MCF 10A (cell line): ENCODE data around the gene ACOT7. TPM values are rescaled to one million over a fixed set of nuclear protein-coding genes. Genes with fewer than 3 reads are reported as not detected.

Experiments
- BruUV-seq: library from RNA; stranded (reverse); fragments of 400-500 nt; replicated peaks from 2 replicates; lab custom pipeline; 2021; lab: Mats Ljungman, UMichigan
- CTCF ChIA-PET: fragments of 300-600 bp; sonication (Branson Sonifier 250); formaldehyde crosslinking; extraction: SDS; loops from one replicate; lab custom pipeline; 2021; ENCODE audit warnings: antibody characterized with exemption, inconsistent platforms; lab: Yijun Ruan, JAX
- POLR2A ChIA-PET: fragments of 300-600, 350-650 bp; sonication (Branson Sonifier 250); formaldehyde crosslinking; extraction: SDS; loops from one replicate; lab custom pipeline; 2020; ENCODE audit warnings: antibody characterized with exemption, inconsistent platforms; lab: Yijun Ruan, JAX
- DNase-seq: peaks from one replicate; pipeline ENCODE4 v3.0.0-alpha.2; 2018; ENCODE audit not compliant: unreplicated experiment
- H3K27ac Mint-ChIP-seq: one replicate; pipeline ENCODE4 v1.8.0; 2022; ENCODE audit warnings: mild to moderate bottlenecking, low read depth, mixed read lengths; ENCODE audit not compliant: unreplicated experiment
- H3K27me3 Mint-ChIP-seq: one replicate; pipeline ENCODE4 v1.8.0; 2022; ENCODE audit warnings: mixed read lengths; ENCODE audit not compliant: insufficient read depth, unreplicated experiment
- H3K36me3 Mint-ChIP-seq: one replicate; pipeline ENCODE4 v1.8.0; 2022; ENCODE audit warnings: mild to moderate bottlenecking, moderate library complexity, mixed read lengths; ENCODE audit not compliant: insufficient read depth, unreplicated experiment
- H3K4me1 Mint-ChIP-seq: one replicate; pipeline ENCODE4 v1.8.0; 2022; ENCODE audit warnings: mixed read lengths; ENCODE audit not compliant: insufficient read depth, unreplicated experiment
- H3K4me3 Mint-ChIP-seq: one replicate; pipeline ENCODE4 v1.8.0; 2022; ENCODE audit warnings: mild to moderate bottlenecking, moderate library complexity, mixed read lengths; ENCODE audit not compliant: unreplicated experiment
- H3K9me3 Mint-ChIP-seq: one replicate; pipeline ENCODE4 v1.8.0; 2022; ENCODE audit warnings: mixed read lengths; ENCODE audit not compliant: unreplicated experiment
- CTCF ChIP-seq: fragments of 200-600 bp; IDR thresholded peaks from one replicate; pipeline ENCODE4 v1.8.0; 2022; ENCODE audit warnings: antibody characterized with exemption, mild to moderate bottlenecking; ENCODE audit not compliant: unreplicated experiment
- intact Hi-C: fragments of 100-400 bp; cut with micrococcal nuclease; formaldehyde crosslinking; loops from 2 replicates; pipeline ENCODE4 v1.14.1; 2022
- total RNA-seq: library from RNA; stranded (reverse); gene quantifications from 2 replicates; pipeline ENCODE4 v1.2.3, GENCODE V29; 2022

Gene ACOT7
- total RNA-seq, 1 experiment from 2014 or later: 117 TPM

DNA sequence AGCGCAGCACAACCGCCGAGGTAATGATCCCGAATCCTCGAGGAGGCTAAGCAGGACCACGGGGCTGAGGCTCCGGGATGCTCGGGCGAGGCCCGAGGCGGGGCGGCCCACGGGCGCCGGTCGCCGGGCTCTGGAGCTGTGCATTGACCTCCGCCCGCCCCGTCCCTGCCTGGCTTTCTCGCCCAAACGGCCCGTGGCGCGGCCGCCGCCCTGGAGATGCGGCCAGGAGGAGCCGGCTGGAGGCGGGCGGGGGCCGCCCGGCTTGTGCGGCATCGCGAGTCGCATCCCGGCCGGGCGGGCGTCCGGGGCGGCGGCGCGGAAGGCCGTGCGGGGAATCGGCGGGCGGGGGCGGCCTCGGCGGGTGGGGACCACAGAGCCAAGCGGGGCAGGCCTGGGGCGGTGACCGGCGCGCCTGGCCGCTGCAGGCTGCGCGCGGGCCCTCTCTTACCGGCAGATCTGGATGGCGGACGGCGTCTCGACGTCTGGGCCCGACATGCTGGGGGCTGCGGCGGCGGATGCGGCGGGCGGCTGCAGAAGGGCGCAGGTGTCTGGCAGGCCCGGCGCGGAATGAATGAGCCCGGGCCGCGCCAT lies 663 bp downstream of the ACOT7 start:
- Mint-ChIP-seq H3K36me3 (no peaks in the 10 kb centered on the region), H3K27ac (peak overlapping the region; percentile 67), H3K9me3 (no peaks in the 10 kb centered on the region), H3K27me3 (no peaks in the 10 kb centered on the region), H3K4me1 (no peaks in the 10 kb centered on the region), H3K4me3 (peak overlapping the region; percentile 75)
- no TSS peak for BruUV-seq
- ChIA-PET CTCF (interaction anchor here (0.7 to 6.7 kb wide), 9 partner anchors 11 to 146 kb away, joined by 3 to 59 read pairs (median 4); no protein-coding TSS in a partner anchor), POLR2A (interaction anchor here (0.7 to 5.6 kb wide), 11 partner anchors 8 to 205 kb away, joined by 3 to 38 read pairs (median 5); no protein-coding TSS in a partner anchor)
- no peak for DNase-seq
- no peak for TF ChIP-seq CTCF
- intact Hi-C loops: no loop called here

DNA sequence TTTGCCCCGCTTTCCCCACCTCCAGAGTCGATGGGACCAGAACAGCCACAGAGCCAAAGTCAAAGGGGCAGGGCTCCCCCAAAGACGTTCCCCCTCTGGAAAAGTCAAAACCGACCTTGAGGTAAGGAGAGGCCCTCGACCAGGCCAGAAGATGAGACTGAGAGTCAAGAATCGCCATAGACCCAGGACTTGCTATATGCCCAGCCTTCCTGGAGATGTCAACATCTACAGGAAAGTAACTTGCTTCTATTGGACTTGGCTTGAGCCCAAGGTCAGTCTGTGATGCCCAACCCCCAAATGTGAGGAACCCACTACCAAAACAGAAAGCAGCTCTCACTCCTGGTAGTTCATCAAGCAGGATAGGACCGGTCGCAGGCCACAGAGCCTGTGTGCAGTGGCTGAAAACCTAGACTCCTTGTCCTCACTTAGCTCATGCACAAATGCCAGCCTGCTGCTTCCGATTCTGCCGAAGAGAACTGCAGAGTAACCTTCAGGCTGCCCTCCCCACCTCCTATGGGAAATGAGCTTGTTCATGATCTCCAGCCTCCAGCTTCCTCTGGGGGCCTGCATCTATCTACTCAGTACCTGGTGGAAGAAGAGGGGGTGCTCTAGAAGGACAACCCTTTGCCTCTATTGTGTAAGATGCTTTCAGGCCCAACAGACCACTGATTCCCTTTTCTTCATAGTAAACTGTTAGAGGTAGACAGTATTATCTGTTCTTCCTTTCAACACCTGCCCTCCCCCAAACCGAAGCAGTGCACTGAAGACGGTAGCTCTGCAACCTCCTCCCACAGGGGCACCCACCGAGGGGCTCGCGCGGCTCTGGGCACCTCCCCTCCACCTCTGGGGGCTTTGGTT lies 1.4 kb downstream of the ACOT7 start:
- BruUV-seq: TSS peak; percentile 42
- ChIA-PET POLR2A (interaction anchor here (0.5 to 5.6 kb wide), 11 partner anchors 12 to 206 kb away, joined by 3 to 38 read pairs (median 4); partner anchors contain the start of gene GPR153), CTCF (interaction anchor here (0.6 to 6.7 kb wide), 11 partner anchors 9 to 145 kb away, joined by 3 to 59 read pairs (median 3); no protein-coding TSS in a partner anchor)

GRCh38 chr1:6389971-6390370 lies 3.6 kb downstream of the ACOT7 start:
- CTCF ChIA-PET: interaction anchor here (0.6 to 1.7 kb wide), 4 partner anchors 9 to 212 kb away, joined by 3 to 8 read pairs (median 5); no protein-coding TSS in a partner anchor
- no peak overlapping the region for H3K4me3 Mint-ChIP-seq

More for the DNA sequence above, 1.4 kb downstream of the ACOT7 start:
- Mint-ChIP-seq H3K27ac (peak overlapping the region; percentile 67), H3K4me3 (peak overlapping the region; percentile 75), H3K9me3 (no peaks in the 10 kb centered on the region), H3K27me3 (no peaks in the 10 kb centered on the region), H3K36me3 (no peaks in the 10 kb centered on the region), H3K4me1 (peaks cover under 1% of the 10 kb centered on the region)
- DNase-seq: no peak
- intact Hi-C loops: no loop called here
- no peak for TF ChIP-seq CTCF

More at GRCh38 chr1:6389971-6390370, 3.6 kb downstream of the ACOT7 start:
- TSS peak; percentile 1 for BruUV-seq
- H3K9me3 Mint-ChIP-seq: no peaks in the 10 kb centered on the region
- peaks cover 22% of the 10 kb centered on the region for H3K4me1 Mint-ChIP-seq
- no peaks in the 10 kb centered on the region for H3K27me3 Mint-ChIP-seq
- DNase-seq: no peak
- H3K27ac Mint-ChIP-seq: no peak overlapping the region
- peaks cover 4% of the 10 kb centered on the region for H3K36me3 Mint-ChIP-seq
- no peak for TF ChIP-seq CTCF
- intact Hi-C loops: no loop called here
- POLR2A ChIA-PET: no interaction called here
